Measurements from ENCODE around the gene SRPK2. TPM values are rescaled to one million over a fixed set of nuclear protein-coding genes. Genes with fewer than 3 reads are reported as not detected.

SRPK2 gene
- total RNA-seq, 4 donors from 2014 or later = 61.7 to 89.1 (median 78.4) TPM

DNA sequence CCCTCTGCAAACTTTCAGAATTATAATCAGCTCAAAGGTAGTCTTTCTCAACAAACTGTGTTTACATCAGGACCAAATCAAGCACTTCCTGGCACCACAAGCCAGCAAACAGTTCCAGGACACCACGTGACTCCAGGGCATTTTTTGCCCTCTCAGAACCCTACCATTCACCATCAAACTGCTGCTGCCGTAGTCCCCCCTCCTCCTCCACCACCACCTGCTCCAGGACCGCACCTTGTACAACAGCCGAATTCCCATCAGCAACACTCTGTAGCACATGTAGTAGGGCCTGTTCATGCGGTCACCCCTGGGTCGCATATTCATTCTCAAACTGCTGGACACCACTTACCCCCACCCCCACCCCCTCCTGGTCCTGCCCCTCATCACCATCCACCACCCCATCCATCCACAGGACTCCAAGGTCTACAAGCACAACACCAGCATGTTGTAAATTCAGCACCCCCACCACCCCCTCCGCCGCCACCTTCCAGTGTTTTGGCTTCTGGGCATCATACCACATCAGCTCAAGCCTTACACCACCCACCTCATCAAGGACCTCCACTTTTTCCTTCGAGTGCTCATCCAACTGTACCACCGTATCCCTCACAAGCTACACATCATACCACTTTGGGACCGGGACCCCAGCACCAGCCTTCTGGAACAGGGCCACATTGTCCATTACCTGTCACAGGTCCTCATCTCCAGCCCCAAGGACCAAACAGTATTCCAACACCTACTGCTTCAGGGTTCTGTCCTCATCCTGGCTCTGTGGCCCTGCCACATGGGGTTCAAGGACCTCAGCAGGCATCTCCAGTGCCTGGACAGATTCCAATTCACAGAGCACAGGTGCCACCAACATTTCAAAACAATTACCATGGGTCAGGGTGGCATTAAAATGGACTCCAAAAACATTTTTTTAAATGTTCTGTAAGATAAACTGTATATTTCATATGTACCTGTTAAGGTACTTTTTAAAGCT lies 276.0 kb downstream of the SRPK2 start:
- TF ChIP-seq EP300 (IDR thresholded peaks at IDR 0.05) (no peak), POLR2A (IDR thresholded peaks at IDR 0.05) (no peak), POLR2AphosphoS5 (IDR thresholded peaks at IDR 0.05) (no peak)
- TF ChIP-seq, protein P1, sequence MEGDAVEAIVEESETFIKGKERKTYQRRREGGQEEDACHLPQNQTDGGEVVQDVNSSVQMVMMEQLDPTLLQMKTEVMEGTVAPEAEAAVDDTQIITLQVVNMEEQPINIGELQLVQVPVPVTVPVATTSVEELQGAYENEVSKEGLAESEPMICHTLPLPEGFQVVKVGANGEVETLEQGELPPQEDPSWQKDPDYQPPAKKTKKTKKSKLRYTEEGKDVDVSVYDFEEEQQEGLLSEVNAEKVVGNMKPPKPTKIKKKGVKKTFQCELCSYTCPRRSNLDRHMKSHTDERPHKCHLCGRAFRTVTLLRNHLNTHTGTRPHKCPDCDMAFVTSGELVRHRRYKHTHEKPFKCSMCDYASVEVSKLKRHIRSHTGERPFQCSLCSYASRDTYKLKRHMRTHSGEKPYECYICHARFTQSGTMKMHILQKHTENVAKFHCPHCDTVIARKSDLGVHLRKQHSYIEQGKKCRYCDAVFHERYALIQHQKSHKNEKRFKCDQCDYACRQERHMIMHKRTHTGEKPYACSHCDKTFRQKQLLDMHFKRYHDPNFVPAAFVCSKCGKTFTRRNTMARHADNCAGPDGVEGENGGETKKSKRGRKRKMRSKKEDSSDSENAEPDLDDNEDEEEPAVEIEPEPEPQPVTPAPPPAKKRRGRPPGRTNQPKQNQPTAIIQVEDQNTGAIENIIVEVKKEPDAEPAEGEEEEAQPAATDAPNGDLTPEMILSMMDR (IDR thresholded peaks at IDR 0.05) = no peak
- WGBS = 83% methylated on average over 11 of the region's 11 CpGs
- no peaks in the 10 kb centered on the region for H3K9me3 ChIP-seq
- H3K4me1 ChIP-seq = no peaks in the 10 kb centered on the region
- DNase-seq (ENCODE audit: low spot score in 2 of 2) = no peak
- H3K27ac ChIP-seq = no peak overlapping the region
- peaks cover 79% of the 10 kb centered on the region for H3K36me3 ChIP-seq
- no peaks in the 10 kb centered on the region for H3K27me3 ChIP-seq
- no peak overlapping the region for H3K4me3 ChIP-seq

DNA sequence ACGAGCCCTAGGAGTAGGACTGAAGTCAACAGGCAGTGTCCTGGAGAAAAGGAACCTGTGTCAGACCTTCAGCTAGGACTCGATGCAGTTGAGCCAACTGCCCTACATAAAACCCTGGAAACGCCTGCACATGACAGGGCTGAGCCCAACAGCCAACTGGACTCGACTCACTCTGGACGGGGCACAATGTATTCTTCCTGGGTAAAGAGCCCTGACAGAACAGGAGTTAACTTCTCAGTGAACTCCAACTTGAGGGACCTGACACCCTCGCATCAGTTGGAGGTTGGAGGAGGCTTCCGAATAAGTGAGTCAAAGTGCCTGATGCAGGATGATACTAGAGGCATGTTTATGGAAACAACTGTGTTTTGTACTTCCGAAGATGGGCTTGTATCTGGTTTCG lies 281.3 kb downstream of the SRPK2 start:
- 87% methylated on average over 9 of the region's 9 CpGs for WGBS
- Histone ChIP-seq H3K27me3 (no peaks in the 10 kb centered on the region), H3K4me1 (no peaks in the 10 kb centered on the region), H3K4me3 (no peak overlapping the region), H3K36me3 (peaks cover 87% of the 10 kb centered on the region), H3K9me3 (no peaks in the 10 kb centered on the region), H3K27ac (no peak overlapping the region)
- no peak for DNase-seq (ENCODE audit: low spot score in 2 of 2)
- TF ChIP-seq EP300 (IDR thresholded peaks at IDR 0.05) (no peak), POLR2AphosphoS5 (IDR thresholded peaks at IDR 0.05) (no peak), POLR2A (IDR thresholded peaks at IDR 0.05) (no peak)
- TF ChIP-seq, protein P1 (IDR thresholded peaks at IDR 0.05) = no peak

DNA sequence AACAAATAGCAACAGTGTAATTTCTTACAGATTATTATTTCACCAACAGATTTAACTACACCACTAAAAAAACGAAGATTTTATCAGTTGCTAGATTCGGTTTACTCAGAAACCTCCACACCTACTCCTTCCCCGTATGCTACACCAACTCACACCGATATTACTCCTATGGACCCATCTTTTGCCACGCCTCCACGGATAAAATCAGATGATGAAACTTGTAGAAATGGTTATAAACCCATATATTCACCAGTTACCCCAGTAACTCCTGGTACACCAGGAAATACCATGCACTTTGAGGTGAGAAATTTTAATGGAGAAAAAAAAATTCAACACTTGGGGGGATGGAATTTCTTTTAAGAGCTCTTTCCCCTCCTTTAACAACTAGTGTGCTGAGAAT lies 282.2 kb downstream of the SRPK2 start:
- Histone ChIP-seq H3K9me3 (no peaks in the 10 kb centered on the region), H3K27me3 (no peaks in the 10 kb centered on the region), H3K4me1 (no peaks in the 10 kb centered on the region), H3K4me3 (no peak overlapping the region), H3K27ac (no peak overlapping the region), H3K36me3 (peaks cover 77% of the 10 kb centered on the region)
- no peak for DNase-seq (ENCODE audit: low spot score in 2 of 2)
- TF ChIP-seq POLR2AphosphoS5 (IDR thresholded peaks at IDR 0.05) = no peak
- TF ChIP-seq POLR2A (IDR thresholded peaks at IDR 0.05) = no peak
- TF ChIP-seq EP300 (IDR thresholded peaks at IDR 0.05) = no peak
- TF ChIP-seq, protein P1 (IDR thresholded peaks at IDR 0.05) = no peak
- WGBS = 80% methylated on average over 6 of the region's 6 CpGs

- no peak overlapping the region for H3K4me3 ChIP-seq
- no peak for DNase-seq (ENCODE audit: low spot score in 2 of 2)
- TF ChIP-seq POLR2AphosphoS5 (IDR thresholded peaks at IDR 0.05) = no peak
- no peak for TF ChIP-seq EP300 (IDR thresholded peaks at IDR 0.05)
- TF ChIP-seq, protein P1 (IDR thresholded peaks at IDR 0.05) = no peak
- no peak for TF ChIP-seq POLR2A (IDR thresholded peaks at IDR 0.05)
- H3K9me3 ChIP-seq = no peaks in the 10 kb centered on the region
- H3K4me1 ChIP-seq = no peaks in the 10 kb centered on the region
- 65% methylated on average over 2 of the region's 2 CpGs for WGBS
- no peaks in the 10 kb centered on the region for H3K27me3 ChIP-seq
- H3K27ac ChIP-seq = no peak overlapping the region
- H3K36me3 ChIP-seq = peaks cover 68% of the 10 kb centered on the region
These were observed 283.1 kb downstream of the SRPK2 start for GRCh38 chr7:105105579-105105978.

- H3K27ac ChIP-seq = no peak overlapping the region
- 79% methylated on average over 4 of the region's 4 CpGs for WGBS
These were observed 286.0 kb downstream of the SRPK2 start for GRCh38 chr7:105102557-105103352.

More at GRCh38 chr7:105102557-105103352, 286.0 kb downstream of the SRPK2 start:
- H3K4me1 ChIP-seq = peaks cover 3% of the 10 kb centered on the region
- H3K36me3 ChIP-seq = peaks cover 54% of the 10 kb centered on the region
- TF ChIP-seq POLR2AphosphoS5 (IDR thresholded peaks at IDR 0.05) = no peak
- TF ChIP-seq EP300 (IDR thresholded peaks at IDR 0.05) = no peak
- TF ChIP-seq POLR2A (IDR thresholded peaks at IDR 0.05) = no peak
- TF ChIP-seq, protein P1 (IDR thresholded peaks at IDR 0.05) = no peak
- no peak overlapping the region for H3K4me3 ChIP-seq
- no peak for DNase-seq (ENCODE audit: low spot score in 2 of 2)
- H3K9me3 ChIP-seq = no peaks in the 10 kb centered on the region
- H3K27me3 ChIP-seq = no peaks in the 10 kb centered on the region

Data from suprapubic skin (tissue), 4 donors.